IMR-90 (cell line): ENCODE measurements around the gene TNFRSF18. TPM values are rescaled to one million over a fixed set of nuclear protein-coding genes. Genes with fewer than 3 reads are reported as not detected.

Source experiments
- ATAC-seq: fragments of 200-7000 bp; cut with Tn5 transposase; 2 replicates; pipeline ENCODE4 v1.9.1; 2020; ENCODE audit warnings: low read depth, mild to moderate bottlenecking, moderate library complexity
- BruUV-seq: library from RNA; stranded (reverse); fragments of 400-500 nt; replicated peaks from 2 replicates; lab custom pipeline; 2021; lab: Mats Ljungman, UMichigan
- CTCF ChIA-PET: fragments of 300-600 bp; formaldehyde crosslinking; extraction: SDS; loops from one replicate; lab custom pipeline; 2021; ENCODE audit warnings: antibody characterized with exemption; lab: Yijun Ruan, JAX
- POLR2A ChIA-PET: fragments of 300-600 bp; sonication (Branson Sonifier 250); formaldehyde crosslinking; loops from one replicate; lab custom pipeline; 2022; ENCODE audit warnings: antibody characterized with exemption; ENCODE audit not compliant: unreplicated experiment; lab: Charles Lee
- DNase-seq: peaks from one replicate; pipeline ENCODE4 v3.0.0; 2013
- H2AFZ ChIP-seq: replicated peaks from 2 replicates; pipeline ENCODE3; 2013; ENCODE audit warnings: low read length, mild to moderate bottlenecking; ENCODE audit not compliant: poor library complexity
- H2AK5ac ChIP-seq: 2 replicates; pipeline ENCODE4 v1.6.1; 2013; ENCODE audit warnings: low read depth, low read length, inconsistent platforms
- H2AK9ac ChIP-seq: replicated peaks from 2 replicates; pipeline ENCODE3; 2013; ENCODE audit warnings: mild to moderate bottlenecking, low read depth, low read length, moderate library complexity; ENCODE audit not compliant: poor library complexity
- H2BK120ac ChIP-seq: 2 replicates; pipeline ENCODE4 v1.6.1; 2013; ENCODE audit warnings: low read depth, low read length, inconsistent platforms
- H2BK15ac ChIP-seq: 3 replicates; pipeline ENCODE4 v1.6.1; 2013; ENCODE audit warnings: low read depth, low read length, inconsistent platforms
- H2BK20ac ChIP-seq: 2 replicates; pipeline ENCODE4 v1.6.1; 2013; ENCODE audit warnings: low read depth, mild to moderate bottlenecking, inconsistent platforms, low read length, moderate library complexity
- H2BK5ac ChIP-seq: 2 replicates; pipeline ENCODE4 v1.6.1; 2013; ENCODE audit warnings: mild to moderate bottlenecking, low read depth, low read length, inconsistent platforms; ENCODE audit not compliant: poor library complexity, severe bottlenecking
- H3K14ac ChIP-seq: replicated peaks from 2 replicates; pipeline ENCODE4 v1.6.1; 2013; ENCODE audit warnings: low read depth, low read length, inconsistent platforms
- H3K18ac ChIP-seq: 2 replicates; pipeline ENCODE4 v1.6.1; 2013; ENCODE audit warnings: low read depth, low read length, control low read depth
- H3K23ac ChIP-seq: 2 replicates; pipeline ENCODE4 v1.6.1; 2013; ENCODE audit warnings: low read depth, low read length, inconsistent platforms
- H3K27ac ChIP-seq: 2 replicates; pipeline ENCODE4 v1.5.1; 2013; ENCODE audit warnings: mild to moderate bottlenecking, control low read depth, low read length; ENCODE audit not compliant: insufficient read depth
- H3K27me3 ChIP-seq: 2 replicates; pipeline ENCODE4 v1.6.1; 2013; ENCODE audit warnings: low read length; ENCODE audit not compliant: control insufficient read depth, insufficient read depth
- H3K36me3 ChIP-seq: 2 replicates; pipeline ENCODE4 v1.6.1; 2013; ENCODE audit warnings: low read length, mixed read lengths; ENCODE audit not compliant: control insufficient read depth, insufficient read depth
- H3K4ac ChIP-seq: 2 replicates; pipeline ENCODE4 v1.6.1; 2013; ENCODE audit warnings: low read depth, low read length, inconsistent platforms
- H3K4me1 ChIP-seq: 2 replicates; pipeline ENCODE4 v1.6.1; 2013; ENCODE audit warnings: low read length, mixed read lengths; ENCODE audit not compliant: control insufficient read depth, insufficient read depth
- H3K4me2 ChIP-seq: 2 replicates; pipeline ENCODE4 v1.6.1; 2013; ENCODE audit warnings: low read depth, mild to moderate bottlenecking, control low read depth, low read length, moderate library complexity
- H3K4me3 ChIP-seq: 2 replicates; pipeline ENCODE4 v1.5.1; 2013; ENCODE audit warnings: low read depth, mild to moderate bottlenecking, control low read depth, low read length, moderate library complexity; ENCODE audit not compliant: insufficient read depth
- H3K56ac ChIP-seq: 2 replicates; pipeline ENCODE4 v1.6.1; 2013; ENCODE audit warnings: low read length, inconsistent platforms; ENCODE audit not compliant: insufficient read depth; ENCODE audit errors: extremely low read depth
- H3K79me1 ChIP-seq, 2 experiments: 2 replicates each; pipeline ENCODE4 v1.6.1; 2013; ENCODE audit warnings: low read length in 2 of 2, inconsistent platforms in 1 of 2, low read depth in 1 of 2
- H3K9ac ChIP-seq: 2 replicates; pipeline ENCODE4 v1.6.1; 2013; ENCODE audit warnings: low read depth, low read length, control low read depth
- H3K9me1 ChIP-seq: 2 replicates; pipeline ENCODE4 v1.6.1; 2013; ENCODE audit warnings: low read length, inconsistent platforms; ENCODE audit not compliant: insufficient read depth
- H3K9me3 ChIP-seq: 2 replicates; pipeline ENCODE4 v1.6.1; 2013; ENCODE audit warnings: low read length; ENCODE audit not compliant: control insufficient read depth, insufficient read depth
- H4K20me1 ChIP-seq: 2 replicates; pipeline ENCODE4 v1.6.1; 2013; ENCODE audit warnings: low read length, inconsistent platforms; ENCODE audit not compliant: insufficient read depth
- H4K5ac ChIP-seq: 2 replicates; pipeline ENCODE4 v1.6.1; 2013; ENCODE audit warnings: mild to moderate bottlenecking, low read depth, low read length, control low read depth
- H4K8ac ChIP-seq, 2 experiments: 2 replicates each; pipeline ENCODE4 v1.6.1; 2013; ENCODE audit warnings: low read depth in 2 of 2, low read length in 2 of 2, control low read depth in 1 of 2, inconsistent platforms in 1 of 2
- H4K91ac ChIP-seq: 2 replicates; pipeline ENCODE4 v1.6.1; 2013; ENCODE audit warnings: low read depth, low read length, inconsistent platforms; ENCODE audit not compliant: insufficient read depth
- BHLHE40 ChIP-seq: fragments of 150-350 bp; IDR thresholded peaks from 2 replicates; pipeline ENCODE4 v1.6.1; 2016; ENCODE audit warnings: mild to moderate bottlenecking, low read depth, low read length
- CEBPB ChIP-seq: IDR thresholded peaks from 2 replicates; pipeline ENCODE4 v1.6.1; 2012; ENCODE audit warnings: low read depth, low read length, improper control_type of control experiment
- CHD1 ChIP-seq: IDR thresholded peaks from 2 replicates; pipeline ENCODE4 v1.6.1; 2012; ENCODE audit warnings: low read depth, low read length, improper control_type of control experiment
- FOS ChIP-seq: fragments of 150-350 bp; IDR thresholded peaks from 2 replicates; pipeline ENCODE4 v1.6.1; 2016; ENCODE audit warnings: low read depth, low read length
- MAFK ChIP-seq: IDR thresholded peaks from 2 replicates; pipeline ENCODE4 v1.6.1; 2012; ENCODE audit warnings: low read depth, low read length, improper control_type of control experiment
- MAZ ChIP-seq: IDR thresholded peaks from 2 replicates; pipeline ENCODE4 v1.6.1; 2012; ENCODE audit warnings: low read depth, mild to moderate bottlenecking, low read length, improper control_type of control experiment, moderate library complexity, borderline replicate concordance
- MXI1 ChIP-seq: IDR thresholded peaks from 2 replicates; pipeline ENCODE4 v1.6.1; 2012; ENCODE audit warnings: low read depth, mild to moderate bottlenecking, low read length, moderate library complexity, borderline replicate concordance
- NFE2L2 ChIP-seq: fragments of 150-350 bp; IDR thresholded peaks from 2 replicates; pipeline ENCODE4 v1.6.1; 2016; ENCODE audit warnings: low read depth, mild to moderate bottlenecking, low read length
- POLR2A ChIP-seq: IDR thresholded peaks from 2 replicates; pipeline ENCODE4 v1.6.1; 2012; ENCODE audit warnings: mild to moderate bottlenecking, low read depth, low read length
- RAD21 ChIP-seq: IDR thresholded peaks from 2 replicates; pipeline ENCODE4 v1.6.1; 2012; ENCODE audit warnings: low read length, improper control_type of control experiment
- RCOR1 ChIP-seq: IDR thresholded peaks from 2 replicates; pipeline ENCODE4 v1.6.1; 2012; ENCODE audit warnings: mild to moderate bottlenecking, low read length, improper control_type of control experiment; ENCODE audit not compliant: insufficient replicate concordance
- RFX5 ChIP-seq: IDR thresholded peaks from 2 replicates; pipeline ENCODE4 v1.8.0; 2012; ENCODE audit warnings: low read depth, mild to moderate bottlenecking, low read length, moderate library complexity
- SMC3 ChIP-seq: fragments of 150-350 bp; IDR thresholded peaks from 2 replicates; pipeline ENCODE4 v1.6.1; 2016; ENCODE audit warnings: low read depth, mild to moderate bottlenecking, antibody characterized with exemption, low read length, moderate library complexity
- WGBS, 2 experiments: methylation state at CpG; one replicate each; pipeline versions ENCODE4 v1.1.5 to v1.1.7; 2013; ENCODE audit warnings: missing lambda C conversion rate in 2 of 2; ENCODE audit not compliant: insufficient read length in 1 of 2; ENCODE audit errors: extremely low coverage in 2 of 2; 5-methylcytosine and 5-hydroxymethylcytosine counted together
- dilution Hi-C: fragments of 300-500 bp; cut with HindIII; formaldehyde crosslinking; loops from one replicate; pipeline ENCODE4 v1.14.3; 2018; ENCODE audit warnings: low sequenced_read_pairs; ENCODE audit not compliant: unreplicated experiment
- in situ Hi-C: fragments of 300-500 bp; cut with MboI; formaldehyde crosslinking; loops from 3 replicates; pipeline ENCODE4 v1.14.3; 2019; ENCODE audit warnings: low sequenced_read_pairs, inconsistent platforms, mixed read lengths
- intact Hi-C: fragments of 100-400 bp; cut with micrococcal nuclease; formaldehyde crosslinking; loops from 2 replicates; pipeline ENCODE4 v1.10.0; 2022
- polyA plus RNA-seq, 3 experiments: library from polyadenylated mRNA; depleted of rRNA; stranded (reverse); fragments of >200 nt; gene quantifications; 2 replicates each; pipeline ENCODE4 v1.2.3, GENCODE V29; 2012; ENCODE audit warnings: low replicate concordance in 1 of 3
- total RNA-seq: library from RNA; depleted of rRNA; stranded (reverse); fragments of >200 nt; gene quantifications from 2 replicates; pipeline ENCODE4 v1.2.3, GENCODE V29; 2012
- TF ChIP-seq, protein P1 (sequence below): fragments of 150-350 bp; IDR thresholded peaks from 2 replicates; pipeline ENCODE4 v1.6.1; 2017; ENCODE audit warnings: mild to moderate bottlenecking, antibody characterized with exemption, low read length, low read depth
- TF ChIP-seq, protein P2 (sequence below): fragments of 150-350 bp; IDR thresholded peaks from 2 replicates; pipeline ENCODE4 v1.6.1; 2016; ENCODE audit warnings: low read depth, mild to moderate bottlenecking, low read length, moderate library complexity, borderline replicate concordance
- TF ChIP-seq, protein P3 (sequence below): conservative IDR thresholded peaks from 2 replicates; pipeline ENCODE4 v1.5.1; 2012; ENCODE audit warnings: mild to moderate bottlenecking, low read depth, low read length, improper control_type of control experiment

TNFRSF18 gene
- total and polyA plus RNA-seq, 2 of the 4 experiments (the other 2 are of a cell fraction): 0.18 to 1.0 TPM

DNA sequence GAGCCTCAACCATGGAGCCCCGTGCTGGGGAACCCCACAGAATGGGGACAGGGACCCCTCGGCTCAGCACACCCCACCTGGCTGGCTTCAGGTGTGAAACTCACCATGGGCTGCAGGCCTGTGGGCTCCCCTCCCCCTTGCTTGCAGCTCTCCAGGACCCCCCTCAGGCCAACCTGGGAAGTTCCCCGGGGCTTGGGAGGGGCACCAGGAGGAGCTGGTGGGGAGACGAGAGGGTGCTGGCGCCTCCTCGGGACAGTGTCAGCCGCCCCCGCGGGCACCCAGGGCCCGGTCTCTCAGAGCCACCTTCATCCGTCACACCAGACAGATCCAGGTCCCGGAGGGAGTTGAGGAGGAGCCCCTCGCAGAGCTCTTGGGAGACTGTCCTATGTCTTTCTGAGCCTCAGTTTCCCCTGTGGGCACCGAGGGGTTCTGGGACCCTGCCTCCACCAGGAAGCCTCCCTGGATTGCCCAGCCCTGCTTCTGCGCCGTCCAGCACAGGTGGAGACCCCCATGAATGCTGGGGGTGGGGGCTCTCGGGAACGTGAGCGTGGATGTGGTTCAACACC is 657 bp upstream of the TNFRSF18 start:
- POLR2A ChIA-PET: no interaction called here
- no peak for DNase-seq
- no peak overlapping the region for H3K4ac ChIP-seq

More for the DNA sequence above, 657 bp upstream of the TNFRSF18 start:
- no peak overlapping the region for H2BK15ac ChIP-seq
- intact Hi-C loops: no loop called here
- H3K4me1 ChIP-seq: peaks cover 12% of the 10 kb centered on the region
- no peak overlapping the region for H3K14ac ChIP-seq
- no peaks in the 10 kb centered on the region for H3K79me1 ChIP-seq
- no peak overlapping the region for H2BK120ac ChIP-seq
- H3K4me3 ChIP-seq: no peak overlapping the region
- H4K5ac ChIP-seq: no peak overlapping the region
- H2AK9ac ChIP-seq: no peak overlapping the region
- H3K27me3 ChIP-seq: no peaks in the 10 kb centered on the region; the same call in 1 of the 2 replicates
- dilution Hi-C loops: no loop called here
- no TSS peak for BruUV-seq
- no peak overlapping the region for H4K91ac ChIP-seq
- no peak overlapping the region for H3K4me2 ChIP-seq
- ATAC-seq: no peak
- H3K36me3 ChIP-seq: no peaks in the 10 kb centered on the region
- H3K23ac ChIP-seq: no peak overlapping the region
- H2AK5ac ChIP-seq: no peak overlapping the region
- no peak overlapping the region for H3K18ac ChIP-seq
- no peak overlapping the region for H4K8ac ChIP-seq
- in situ Hi-C loops: no loop called here
- no CpG with 5 or more reads among the region's 19 CpGs for WGBS, 2 experiments
- no peak overlapping the region for H2BK5ac ChIP-seq
- H2BK20ac ChIP-seq: no peak overlapping the region
- no peak overlapping the region for H3K56ac ChIP-seq
- no peaks in the 10 kb centered on the region for H3K9me3 ChIP-seq
- no peak overlapping the region for H3K9ac ChIP-seq
- H2AFZ ChIP-seq: no peak overlapping the region
- H3K27ac ChIP-seq: no peak overlapping the region
- H3K9me1 ChIP-seq: no peaks in the 10 kb centered on the region
- no peaks in the 10 kb centered on the region; the same call in 1 of the 2 replicates for H4K20me1 ChIP-seq
- CTCF ChIA-PET: no interaction called here
- TF ChIP-seq MAFK: no peak
- no peak for TF ChIP-seq CHD1
- TF ChIP-seq BHLHE40: no peak
- no peak for TF ChIP-seq POLR2A
- TF ChIP-seq CEBPB: no peak
- TF ChIP-seq, protein P1, sequence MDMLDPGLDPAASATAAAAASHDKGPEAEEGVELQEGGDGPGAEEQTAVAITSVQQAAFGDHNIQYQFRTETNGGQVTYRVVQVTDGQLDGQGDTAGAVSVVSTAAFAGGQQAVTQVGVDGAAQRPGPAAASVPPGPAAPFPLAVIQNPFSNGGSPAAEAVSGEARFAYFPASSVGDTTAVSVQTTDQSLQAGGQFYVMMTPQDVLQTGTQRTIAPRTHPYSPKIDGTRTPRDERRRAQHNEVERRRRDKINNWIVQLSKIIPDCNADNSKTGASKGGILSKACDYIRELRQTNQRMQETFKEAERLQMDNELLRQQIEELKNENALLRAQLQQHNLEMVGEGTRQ: no peak
- no peak for TF ChIP-seq SMC3
- no peak for TF ChIP-seq MXI1
- no peak for TF ChIP-seq RFX5
- no peak for TF ChIP-seq NFE2L2
- TF ChIP-seq, protein P2, sequence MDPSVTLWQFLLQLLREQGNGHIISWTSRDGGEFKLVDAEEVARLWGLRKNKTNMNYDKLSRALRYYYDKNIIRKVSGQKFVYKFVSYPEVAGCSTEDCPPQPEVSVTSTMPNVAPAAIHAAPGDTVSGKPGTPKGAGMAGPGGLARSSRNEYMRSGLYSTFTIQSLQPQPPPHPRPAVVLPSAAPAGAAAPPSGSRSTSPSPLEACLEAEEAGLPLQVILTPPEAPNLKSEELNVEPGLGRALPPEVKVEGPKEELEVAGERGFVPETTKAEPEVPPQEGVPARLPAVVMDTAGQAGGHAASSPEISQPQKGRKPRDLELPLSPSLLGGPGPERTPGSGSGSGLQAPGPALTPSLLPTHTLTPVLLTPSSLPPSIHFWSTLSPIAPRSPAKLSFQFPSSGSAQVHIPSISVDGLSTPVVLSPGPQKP: no peak
- no peak for TF ChIP-seq FOS
- TF ChIP-seq RCOR1: no peak
- TF ChIP-seq RAD21: no peak
- no peak for TF ChIP-seq MAZ
- TF ChIP-seq, protein P3, sequence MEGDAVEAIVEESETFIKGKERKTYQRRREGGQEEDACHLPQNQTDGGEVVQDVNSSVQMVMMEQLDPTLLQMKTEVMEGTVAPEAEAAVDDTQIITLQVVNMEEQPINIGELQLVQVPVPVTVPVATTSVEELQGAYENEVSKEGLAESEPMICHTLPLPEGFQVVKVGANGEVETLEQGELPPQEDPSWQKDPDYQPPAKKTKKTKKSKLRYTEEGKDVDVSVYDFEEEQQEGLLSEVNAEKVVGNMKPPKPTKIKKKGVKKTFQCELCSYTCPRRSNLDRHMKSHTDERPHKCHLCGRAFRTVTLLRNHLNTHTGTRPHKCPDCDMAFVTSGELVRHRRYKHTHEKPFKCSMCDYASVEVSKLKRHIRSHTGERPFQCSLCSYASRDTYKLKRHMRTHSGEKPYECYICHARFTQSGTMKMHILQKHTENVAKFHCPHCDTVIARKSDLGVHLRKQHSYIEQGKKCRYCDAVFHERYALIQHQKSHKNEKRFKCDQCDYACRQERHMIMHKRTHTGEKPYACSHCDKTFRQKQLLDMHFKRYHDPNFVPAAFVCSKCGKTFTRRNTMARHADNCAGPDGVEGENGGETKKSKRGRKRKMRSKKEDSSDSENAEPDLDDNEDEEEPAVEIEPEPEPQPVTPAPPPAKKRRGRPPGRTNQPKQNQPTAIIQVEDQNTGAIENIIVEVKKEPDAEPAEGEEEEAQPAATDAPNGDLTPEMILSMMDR: no peak
